Stimulated activated naive CD8-positive, alpha-beta T cell treated with anti-CD3 and anti-CD28 coated beads, Interleukin-15, Interleukin-2, amounts not matched to agents 100 ng/mL and 50 ng/mL, for 24 hours (primary cell): Measurements from ENCODE around the gene ARHGEF28.

Source experiments
- H3K27ac Mint-ChIP-seq: one replicate; pipeline ENCODE4 v1.8.0; 2021; ENCODE audit warnings: mild to moderate bottlenecking, mixed read lengths
- H3K27me3 Mint-ChIP-seq: one replicate; pipeline ENCODE4 v1.8.0; 2021; ENCODE audit warnings: mixed read lengths
- H3K36me3 Mint-ChIP-seq: one replicate; pipeline ENCODE4 v1.8.0; 2021; ENCODE audit warnings: low read depth, mixed read lengths
- H3K4me1 Mint-ChIP-seq: one replicate; pipeline ENCODE4 v1.8.0; 2021; ENCODE audit warnings: low read depth, mixed read lengths
- H3K4me3 Mint-ChIP-seq: one replicate; pipeline ENCODE4 v1.8.0; 2021; ENCODE audit warnings: mild to moderate bottlenecking, mixed read lengths
- H3K9me3 Mint-ChIP-seq: one replicate; pipeline ENCODE4 v1.8.0; 2021; ENCODE audit warnings: mixed read lengths

ARHGEF28 gene

GRCh38 chr5:73825199-73825598 is 199.2 kb downstream of the ARHGEF28 start:
- no peaks in the 10 kb centered on the region for H3K36me3 Mint-ChIP-seq
- no peak overlapping the region for H3K4me3 Mint-ChIP-seq
- no peaks in the 10 kb centered on the region for H3K4me1 Mint-ChIP-seq
- H3K27me3 Mint-ChIP-seq, result peaks cover 9% of the 10 kb centered on the region
- no peak overlapping the region for H3K27ac Mint-ChIP-seq
- no peaks in the 10 kb centered on the region for H3K9me3 Mint-ChIP-seq

GRCh38 chr5:73825736-73826135 is 199.7 kb downstream of the ARHGEF28 start:
- Mint-ChIP-seq H3K36me3 (no peaks in the 10 kb centered on the region), H3K4me1 (no peaks in the 10 kb centered on the region), H3K27me3 (peaks cover 9% of the 10 kb centered on the region), H3K27ac (no peak overlapping the region), H3K4me3 (no peak overlapping the region), H3K9me3 (no peaks in the 10 kb centered on the region)

- peaks cover 9% of the 10 kb centered on the region for H3K27me3 Mint-ChIP-seq
- H3K4me3 Mint-ChIP-seq, result no peak overlapping the region
- no peaks in the 10 kb centered on the region for H3K4me1 Mint-ChIP-seq
- no peaks in the 10 kb centered on the region for H3K36me3 Mint-ChIP-seq
- no peak overlapping the region for H3K27ac Mint-ChIP-seq
- no peaks in the 10 kb centered on the region for H3K9me3 Mint-ChIP-seq
These were observed 200.5 kb downstream of the ARHGEF28 start for GRCh38 chr5:73826301-73827105.

- Mint-ChIP-seq H3K27me3 (peaks cover 9% of the 10 kb centered on the region), H3K36me3 (no peaks in the 10 kb centered on the region), H3K4me1 (no peaks in the 10 kb centered on the region), H3K4me3 (no peak overlapping the region), H3K27ac (no peak overlapping the region), H3K9me3 (no peaks in the 10 kb centered on the region)
These were observed 201.1 kb downstream of the ARHGEF28 start for GRCh38 chr5:73827106-73827450.

GRCh38 chr5:73828465-73828864 is 202.5 kb downstream of the ARHGEF28 start:
- Mint-ChIP-seq H3K27ac (no peak overlapping the region), H3K4me1 (no peaks in the 10 kb centered on the region), H3K9me3 (no peaks in the 10 kb centered on the region), H3K27me3 (peaks cover 9% of the 10 kb centered on the region), H3K4me3 (no peak overlapping the region), H3K36me3 (no peaks in the 10 kb centered on the region)

GRCh38 chr5:73830646-73831045 is 204.7 kb downstream of the ARHGEF28 start:
- H3K4me3 Mint-ChIP-seq, result no peak overlapping the region
- no peak overlapping the region for H3K27ac Mint-ChIP-seq
- no peaks in the 10 kb centered on the region for H3K9me3 Mint-ChIP-seq
- no peaks in the 10 kb centered on the region for H3K36me3 Mint-ChIP-seq
- H3K27me3 Mint-ChIP-seq, result peaks cover 11% of the 10 kb centered on the region
- H3K4me1 Mint-ChIP-seq, result no peaks in the 10 kb centered on the region

- Mint-ChIP-seq H3K36me3 (no peaks in the 10 kb centered on the region), H3K27ac (no peak overlapping the region), H3K4me3 (no peak overlapping the region), H3K9me3 (no peaks in the 10 kb centered on the region), H3K27me3 (peaks cover 15% of the 10 kb centered on the region), H3K4me1 (no peaks in the 10 kb centered on the region)
These were observed 205.1 kb downstream of the ARHGEF28 start for GRCh38 chr5:73831066-73831465.

GRCh38 chr5:73834693-73835092 is 208.7 kb downstream of the ARHGEF28 start:
- H3K27me3 Mint-ChIP-seq, result peaks cover 32% of the 10 kb centered on the region
- H3K36me3 Mint-ChIP-seq, result no peaks in the 10 kb centered on the region
- H3K9me3 Mint-ChIP-seq, result no peaks in the 10 kb centered on the region
- no peak overlapping the region for H3K27ac Mint-ChIP-seq
- no peak overlapping the region for H3K4me3 Mint-ChIP-seq
- H3K4me1 Mint-ChIP-seq, result no peaks in the 10 kb centered on the region

- Mint-ChIP-seq H3K9me3 (no peaks in the 10 kb centered on the region), H3K27ac (no peak overlapping the region), H3K27me3 (peaks cover 30% of the 10 kb centered on the region), H3K4me1 (no peaks in the 10 kb centered on the region), H3K4me3 (no peak overlapping the region), H3K36me3 (no peaks in the 10 kb centered on the region)
These were observed 209.7 kb downstream of the ARHGEF28 start for GRCh38 chr5:73835726-73836125.

- H3K27me3 Mint-ChIP-seq, result peaks cover 30% of the 10 kb centered on the region
- H3K4me3 Mint-ChIP-seq, result no peak overlapping the region
- no peaks in the 10 kb centered on the region for H3K4me1 Mint-ChIP-seq
- no peaks in the 10 kb centered on the region for H3K9me3 Mint-ChIP-seq
- no peaks in the 10 kb centered on the region for H3K36me3 Mint-ChIP-seq
- no peak overlapping the region for H3K27ac Mint-ChIP-seq
These were observed 210.6 kb downstream of the ARHGEF28 start for GRCh38 chr5:73836607-73837006.

GRCh38 chr5:73838901-73839300 is 212.9 kb downstream of the ARHGEF28 start:
- Mint-ChIP-seq H3K4me1 (no peaks in the 10 kb centered on the region), H3K27ac (no peak overlapping the region), H3K4me3 (no peak overlapping the region), H3K27me3 (peaks cover 37% of the 10 kb centered on the region), H3K9me3 (no peaks in the 10 kb centered on the region), H3K36me3 (no peaks in the 10 kb centered on the region)

GRCh38 chr5:73841641-73842040 is 215.6 kb downstream of the ARHGEF28 start:
- Mint-ChIP-seq H3K9me3 (no peaks in the 10 kb centered on the region), H3K4me1 (no peaks in the 10 kb centered on the region), H3K36me3 (no peaks in the 10 kb centered on the region), H3K27ac (no peak overlapping the region), H3K27me3 (peaks cover 23% of the 10 kb centered on the region), H3K4me3 (no peak overlapping the region)

GRCh38 chr5:73844165-73844564 is 218.2 kb downstream of the ARHGEF28 start:
- Mint-ChIP-seq H3K4me1 (no peaks in the 10 kb centered on the region), H3K4me3 (no peak overlapping the region), H3K36me3 (no peaks in the 10 kb centered on the region), H3K27me3 (peaks cover 13% of the 10 kb centered on the region), H3K9me3 (no peaks in the 10 kb centered on the region), H3K27ac (no peak overlapping the region)

- H3K4me1 Mint-ChIP-seq, result no peaks in the 10 kb centered on the region
- H3K27me3 Mint-ChIP-seq, result peaks cover 11% of the 10 kb centered on the region
- no peak overlapping the region for H3K27ac Mint-ChIP-seq
- H3K9me3 Mint-ChIP-seq, result no peaks in the 10 kb centered on the region
- H3K36me3 Mint-ChIP-seq, result no peaks in the 10 kb centered on the region
- H3K4me3 Mint-ChIP-seq, result no peak overlapping the region
These were observed 225.6 kb downstream of the ARHGEF28 start for GRCh38 chr5:73851471-73852181.

GRCh38 chr5:73853091-73853490 is 227.1 kb downstream of the ARHGEF28 start:
- no peaks in the 10 kb centered on the region for H3K9me3 Mint-ChIP-seq
- H3K27ac Mint-ChIP-seq, result no peak overlapping the region
- H3K4me1 Mint-ChIP-seq, result no peaks in the 10 kb centered on the region
- peaks cover 11% of the 10 kb centered on the region for H3K27me3 Mint-ChIP-seq
- no peak overlapping the region for H3K4me3 Mint-ChIP-seq
- H3K36me3 Mint-ChIP-seq, result no peaks in the 10 kb centered on the region

- H3K36me3 Mint-ChIP-seq, result no peaks in the 10 kb centered on the region
- H3K27ac Mint-ChIP-seq, result no peak overlapping the region
- no peaks in the 10 kb centered on the region for H3K9me3 Mint-ChIP-seq
- no peak overlapping the region for H3K4me3 Mint-ChIP-seq
- peaks cover 13% of the 10 kb centered on the region for H3K27me3 Mint-ChIP-seq
- H3K4me1 Mint-ChIP-seq, result no peaks in the 10 kb centered on the region
These were observed 231.0 kb downstream of the ARHGEF28 start for GRCh38 chr5:73856997-73857396.
